Adipocyte (in vitro differentiated cells): ENCODE results near the gene LRIT2.
"Not testable (repeated sequence)": the region's sequence is repeated elsewhere in the genome, so short reads cannot be mapped to it uniquely, and the experiment has no call there.

Source experiments
- DNase-seq: peaks from one replicate; pipeline ENCODE4 v3.0.0-alpha.2; 2015; ENCODE audit warnings: low read depth
- H3K27me3 ChIP-seq: replicated peaks from 2 replicates; pipeline ENCODE4 v1.7.0; 2013; ENCODE audit warnings: mild to moderate bottlenecking, low read length, moderate library complexity; ENCODE audit not compliant: control insufficient read depth, insufficient read depth
- H3K36me3 ChIP-seq: 2 replicates; pipeline ENCODE4 v1.7.0; 2013; ENCODE audit warnings: low read length, mild to moderate bottlenecking, moderate library complexity; ENCODE audit not compliant: control insufficient read depth, insufficient read depth, severe bottlenecking
- H3K4me1 ChIP-seq: 2 replicates; pipeline ENCODE4 v1.7.0; 2013; ENCODE audit warnings: mild to moderate bottlenecking, low read length, moderate library complexity; ENCODE audit not compliant: control insufficient read depth, insufficient read depth
- H3K4me3 ChIP-seq: 2 replicates; pipeline ENCODE4 v1.7.0; 2013; ENCODE audit warnings: mild to moderate bottlenecking, low read length, moderate library complexity
- H3K9ac ChIP-seq: 2 replicates; pipeline ENCODE4 v1.7.0; 2013; ENCODE audit warnings: mild to moderate bottlenecking, low read length, moderate library complexity
- H3K9me3 ChIP-seq: 2 replicates; pipeline ENCODE4 v1.7.0; 2013; ENCODE audit warnings: mild to moderate bottlenecking, low read length, moderate library complexity; ENCODE audit not compliant: control insufficient read depth

Gene LRIT2

DNA sequence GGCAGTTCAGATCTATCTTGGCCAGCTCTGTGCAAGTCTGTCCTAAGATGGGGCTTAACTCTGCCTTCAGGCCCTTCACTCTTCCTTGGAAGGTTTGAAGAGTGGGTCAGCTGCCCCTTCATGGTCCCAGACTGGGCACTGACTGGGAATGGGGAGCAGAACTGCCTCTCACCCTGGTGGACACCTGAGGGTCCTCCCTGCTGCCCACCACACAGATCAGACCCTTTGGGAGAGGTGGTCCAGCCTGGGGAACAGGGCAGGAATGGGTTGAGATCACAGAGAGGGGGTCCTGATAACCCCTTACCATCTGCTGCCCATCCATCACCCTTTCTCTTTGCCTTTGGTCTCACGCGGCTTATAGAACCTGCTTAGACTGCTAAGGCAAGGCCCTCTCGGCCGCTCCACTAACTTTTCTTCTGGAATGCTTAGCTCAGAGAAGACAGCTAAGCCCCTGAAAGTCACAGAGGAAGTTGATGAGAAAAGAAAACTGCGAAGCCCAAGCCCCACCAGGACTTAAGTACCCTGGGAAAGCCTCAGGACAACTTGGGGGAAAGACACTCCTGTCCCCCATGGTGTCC, 31.4 kb downstream of the LRIT2 start:
- H3K9me3 ChIP-seq: no peaks in the 10 kb centered on the region
- no peaks in the 10 kb centered on the region for H3K36me3 ChIP-seq
- DNase-seq: no peak
- no peaks in the 10 kb centered on the region for H3K4me1 ChIP-seq
- peaks cover 75% of the 10 kb centered on the region for H3K27me3 ChIP-seq
- no peak overlapping the region for H3K9ac ChIP-seq
- peak overlapping the region; percentile 68 for H3K4me3 ChIP-seq

GRCh38 chr10:84193327-84193726, 32.0 kb downstream of the LRIT2 start:
- no peaks in the 10 kb centered on the region for H3K9me3 ChIP-seq
- DNase-seq: no peak
- H3K27me3 ChIP-seq: peaks cover 80% of the 10 kb centered on the region
- no peak overlapping the region for H3K9ac ChIP-seq
- no peaks in the 10 kb centered on the region for H3K36me3 ChIP-seq
- no peak overlapping the region for H3K4me3 ChIP-seq
- H3K4me1 ChIP-seq: no peaks in the 10 kb centered on the region

GRCh38 chr10:84191106-84191505, 34.2 kb downstream of the LRIT2 start:
- H3K27me3 ChIP-seq: peaks cover 71% of the 10 kb centered on the region
- no peaks in the 10 kb centered on the region for H3K4me1 ChIP-seq
- H3K4me3 ChIP-seq: no peak overlapping the region
- H3K9me3 ChIP-seq: no peaks in the 10 kb centered on the region
- H3K9ac ChIP-seq: no peak overlapping the region
- H3K36me3 ChIP-seq: no peaks in the 10 kb centered on the region
- no peak for DNase-seq

DNA sequence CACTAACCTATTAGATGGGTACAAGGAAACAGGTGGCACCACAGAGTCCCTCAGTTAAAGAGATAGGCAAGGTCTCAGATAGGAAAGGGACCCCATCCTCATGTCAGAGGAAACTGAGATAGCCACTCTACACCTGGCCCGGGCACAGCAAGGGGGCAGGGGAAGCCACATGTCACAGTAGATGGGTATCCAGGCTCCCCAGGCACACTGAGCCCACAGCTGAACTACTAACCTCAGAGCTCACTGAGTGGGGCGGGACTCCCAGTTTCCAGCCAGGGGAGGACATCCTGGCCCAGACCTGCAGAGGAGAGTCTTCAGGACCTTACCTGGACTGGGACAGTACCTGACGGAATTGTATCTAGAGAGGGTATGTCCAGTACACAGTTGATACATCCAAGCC, 34.7 kb downstream of the LRIT2 start:
- Histone ChIP-seq H3K9me3 (no peaks in the 10 kb centered on the region), H3K4me1 (no peaks in the 10 kb centered on the region), H3K4me3 (no peak overlapping the region), H3K36me3 (no peaks in the 10 kb centered on the region), H3K27me3 (peaks cover 69% of the 10 kb centered on the region), H3K9ac (no peak overlapping the region)
- no peak for DNase-seq

- Histone ChIP-seq H3K9ac (no peak overlapping the region), H3K4me3 (no peak overlapping the region), H3K4me1 (no peaks in the 10 kb centered on the region), H3K9me3 (no peaks in the 10 kb centered on the region), H3K36me3 (no peaks in the 10 kb centered on the region), H3K27me3 (peaks cover 65% of the 10 kb centered on the region)
- no peak for DNase-seq
Measured at GRCh38 chr10:84188815-84189214, 36.5 kb downstream of the LRIT2 start.

DNA sequence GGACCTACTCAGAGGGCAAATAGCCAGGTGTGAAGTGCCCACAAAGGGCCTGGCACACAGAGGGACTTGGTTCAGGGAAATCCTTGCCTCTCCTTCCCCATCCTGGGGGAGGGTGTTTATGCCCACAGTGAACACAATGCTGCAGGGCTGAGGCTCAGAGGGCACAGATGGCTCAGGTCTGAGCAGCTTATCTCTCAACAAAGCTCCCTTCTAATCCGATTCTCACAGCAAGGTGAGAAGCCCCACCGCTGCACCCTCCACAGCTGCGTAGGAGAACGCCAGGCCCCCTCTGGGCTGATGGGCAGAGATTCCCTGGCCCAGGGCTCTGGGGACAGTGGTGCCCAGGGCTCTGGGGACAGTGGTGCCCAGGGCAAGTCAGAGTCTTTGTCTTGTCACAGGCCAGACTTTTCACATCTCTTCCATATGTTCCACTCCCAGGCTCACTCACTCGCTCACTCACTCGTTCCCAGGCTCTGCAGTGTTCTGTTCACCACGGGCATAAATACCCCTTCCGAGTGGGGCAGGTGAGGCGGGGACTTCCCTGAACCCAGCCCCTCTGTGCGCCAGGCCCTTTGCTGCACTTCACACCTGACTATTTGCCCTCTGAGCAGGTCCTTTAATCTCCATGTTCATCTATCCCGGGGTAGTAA, 39.7 kb downstream of the LRIT2 start:
- DNase-seq: no peak
- Histone ChIP-seq H3K9me3 (no peaks in the 10 kb centered on the region), H3K4me3 (no peak overlapping the region), H3K4me1 (no peaks in the 10 kb centered on the region), H3K9ac (no peak overlapping the region), H3K27me3 (peaks cover 50% of the 10 kb centered on the region), H3K36me3 (no peaks in the 10 kb centered on the region)

- no peak overlapping the region for H3K9ac ChIP-seq
- no peaks in the 10 kb centered on the region for H3K4me1 ChIP-seq
- no peak for DNase-seq
- no peaks in the 10 kb centered on the region for H3K9me3 ChIP-seq
- H3K27me3 ChIP-seq: peaks cover 45% of the 10 kb centered on the region
- H3K4me3 ChIP-seq: no peak overlapping the region
- H3K36me3 ChIP-seq: no peaks in the 10 kb centered on the region
Measured at GRCh38 chr10:84184517-84184916, 40.8 kb downstream of the LRIT2 start.

- no peak for DNase-seq
- H3K4me1 ChIP-seq: no peaks in the 10 kb centered on the region
- no peaks in the 10 kb centered on the region for H3K36me3 ChIP-seq
- no peaks in the 10 kb centered on the region for H3K9me3 ChIP-seq
- H3K4me3 ChIP-seq: no peak overlapping the region
- H3K9ac ChIP-seq: no peak overlapping the region
- peaks cover 31% of the 10 kb centered on the region for H3K27me3 ChIP-seq
Measured at GRCh38 chr10:84181631-84182030, 43.7 kb downstream of the LRIT2 start.

DNA sequence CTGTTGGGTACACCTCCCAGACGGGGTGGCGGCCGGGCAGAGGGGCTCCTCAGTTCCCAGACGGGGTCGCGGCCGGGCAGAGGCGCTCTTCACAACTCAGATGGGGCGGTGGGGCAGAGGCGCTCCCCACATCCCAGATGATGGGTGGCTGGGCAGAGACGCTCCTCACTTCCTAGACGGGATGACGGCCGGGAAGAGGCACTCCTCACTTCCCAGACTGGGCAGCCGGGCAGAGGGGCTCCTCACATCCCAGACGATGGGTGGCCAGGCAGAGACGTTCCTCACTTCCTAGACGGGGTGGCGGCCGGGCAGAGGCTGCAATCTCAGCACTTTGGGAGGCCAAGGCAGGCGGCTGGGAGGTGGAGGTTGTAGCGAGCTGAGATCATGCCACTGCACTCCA, 45.0 kb downstream of the LRIT2 start:
- H3K9ac ChIP-seq, H3K4me3 ChIP-seq, H3K9me3 ChIP-seq, DNase-seq, H3K36me3 ChIP-seq, H3K4me1 ChIP-seq: not testable (repeated sequence)
- H3K27me3 ChIP-seq: peaks cover 22% of the 10 kb centered on the region

GRCh38 chr10:84179059-84179710, 46.2 kb downstream of the LRIT2 start:
- peak; percentile 39 for DNase-seq
- Histone ChIP-seq H3K4me3 (no peak overlapping the region), H3K9me3 (no peaks in the 10 kb centered on the region), H3K36me3 (no peaks in the 10 kb centered on the region), H3K27me3 (peaks cover 14% of the 10 kb centered on the region), H3K4me1 (no peaks in the 10 kb centered on the region), H3K9ac (no peak overlapping the region)

DNA sequence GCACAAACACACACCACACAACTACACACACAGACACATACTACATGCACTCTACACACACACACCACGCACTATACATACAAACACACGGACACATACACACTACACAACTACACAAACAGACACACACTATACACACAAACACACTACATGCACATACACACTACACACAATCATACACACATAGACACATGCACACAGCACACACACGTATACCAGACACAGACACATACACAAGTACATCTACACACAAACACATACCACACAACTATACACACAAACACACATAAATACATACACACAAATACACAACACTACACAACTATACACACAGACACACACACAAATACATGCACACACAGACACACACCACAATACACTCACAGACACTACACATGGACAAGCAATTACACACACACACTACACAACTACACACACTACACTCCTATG, 47.2 kb downstream of the LRIT2 start:
- H3K9me3 ChIP-seq: no peaks in the 10 kb centered on the region
- no peaks in the 10 kb centered on the region for H3K4me1 ChIP-seq
- no peak overlapping the region for H3K4me3 ChIP-seq
- H3K27me3 ChIP-seq: peaks cover 14% of the 10 kb centered on the region
- no peak for DNase-seq
- no peaks in the 10 kb centered on the region for H3K36me3 ChIP-seq
- no peak overlapping the region for H3K9ac ChIP-seq
